ENCODE measurements around the gene LRRC53.

LRRC53 gene, protein sequence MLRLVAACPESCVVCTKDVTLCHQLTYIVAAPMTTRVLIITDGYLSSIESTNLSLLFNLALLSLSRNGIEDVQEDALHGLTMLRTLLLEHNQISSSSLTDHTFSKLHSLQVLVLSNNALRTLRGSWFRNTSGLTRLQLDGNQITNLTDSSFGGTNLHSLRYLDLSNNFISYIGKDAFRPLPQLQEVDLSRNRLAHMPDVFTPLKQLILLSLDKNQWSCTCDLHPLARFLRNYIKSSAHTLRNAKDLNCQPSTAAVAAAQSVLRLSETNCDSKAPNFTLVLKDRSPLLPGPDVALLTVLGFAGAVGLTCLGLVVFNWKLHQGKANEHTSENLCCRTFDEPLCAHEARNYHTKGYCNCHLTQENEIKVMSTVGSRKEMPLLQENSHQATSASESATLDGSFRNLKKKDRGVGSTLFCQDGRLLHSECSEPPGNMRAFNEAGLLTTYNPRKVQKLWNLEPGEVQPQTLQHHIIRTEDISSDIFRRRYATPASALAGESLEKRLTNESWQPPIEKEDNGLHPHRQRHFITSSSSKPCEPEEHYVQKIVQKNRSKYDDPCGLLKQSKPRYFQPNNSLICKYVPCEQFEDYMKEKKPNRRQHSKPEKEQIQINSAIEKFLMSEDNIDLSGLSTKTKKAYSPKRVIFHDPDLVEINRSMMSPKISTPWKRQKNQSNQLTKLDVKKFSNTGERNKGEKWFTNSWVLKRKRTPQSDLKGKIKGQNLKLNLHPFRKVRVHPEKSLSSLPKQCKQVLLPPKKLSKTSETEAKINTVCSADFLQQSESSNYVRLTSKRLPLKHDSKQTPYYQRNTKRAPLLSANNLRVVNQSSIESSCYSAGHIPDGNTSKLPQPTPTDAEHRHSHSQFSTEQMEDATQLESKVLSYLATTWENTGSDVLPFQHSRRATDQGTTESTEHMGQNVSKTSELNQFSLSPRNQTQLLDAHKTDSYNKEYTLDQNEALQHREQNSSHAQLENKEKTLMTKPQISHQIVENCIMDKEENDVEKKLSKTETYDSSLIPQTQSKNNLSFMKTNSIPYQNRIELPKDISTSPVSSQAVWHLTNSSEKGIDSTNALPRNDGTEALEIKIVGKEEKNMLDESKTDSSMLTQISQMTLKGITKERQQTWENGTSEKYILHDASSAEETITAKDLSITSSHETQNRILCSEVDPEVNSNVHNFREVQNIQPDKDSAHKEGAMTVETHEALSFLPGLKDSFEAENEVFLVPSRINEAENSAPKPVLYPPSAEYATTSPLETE

GRCh38 chr1:74512170-74512915 lies at the start of gene LRRC53:
Gene LRRC53, minus strand, starts transcription at chr1:74512611. Its CDS starts 29,262 bp downstream, at chr1:74483349.
- in situ Hi-C loops (cut with MboI; ENCODE audit: low sequenced_read_pairs): no loop called here

DNA sequence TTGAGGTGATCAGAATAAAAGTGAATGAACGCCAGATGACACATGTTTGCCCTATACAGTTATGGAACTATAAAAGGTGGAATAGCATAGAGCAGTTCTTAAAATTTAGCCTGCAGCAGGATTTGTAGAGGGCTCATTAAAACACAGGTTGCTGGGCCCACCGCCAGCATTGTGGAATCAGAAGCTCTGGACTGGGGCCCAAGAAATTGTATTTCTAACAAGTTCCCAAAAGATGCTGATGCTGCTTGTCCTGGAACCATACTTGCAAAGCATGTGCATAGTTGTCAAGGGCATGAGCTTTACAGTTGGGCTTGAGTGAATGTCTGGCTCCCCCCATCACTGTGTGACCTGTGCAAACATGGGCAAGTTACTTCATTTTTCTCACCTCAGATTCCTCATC lies 37.5 kb upstream of the LRRC53 start:
- in situ Hi-C loops (cut with MboI; ENCODE audit: low sequenced_read_pairs): no loop called here

GRCh38 chr1:74548961-74549750 lies 36.7 kb upstream of the LRRC53 start:
- in situ Hi-C loops (cut with MboI; ENCODE audit: low sequenced_read_pairs): no loop called here

DNA sequence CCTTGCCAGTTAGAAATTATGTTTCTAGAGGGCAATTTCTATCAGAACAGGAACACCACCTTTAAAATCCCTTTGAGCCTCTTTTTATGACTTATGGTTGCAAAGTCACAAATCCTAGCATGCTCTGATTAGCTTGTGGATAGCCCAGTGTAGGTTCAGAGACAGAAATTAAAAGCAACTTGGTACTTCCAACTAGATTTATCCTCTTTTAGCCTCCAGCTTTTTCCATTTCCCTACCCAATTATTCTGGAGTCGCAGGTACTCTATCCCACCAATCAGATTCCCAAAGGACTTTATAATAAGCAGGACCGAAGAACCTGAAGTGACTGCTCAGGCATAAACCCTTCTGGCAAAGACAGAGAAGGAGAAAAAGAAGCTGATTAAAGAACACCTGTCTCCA lies 33.4 kb upstream of the LRRC53 start:
- in situ Hi-C loops (cut with MboI; ENCODE audit: low sequenced_read_pairs): no loop called here

- in situ Hi-C loops (cut with MboI; ENCODE audit: low sequenced_read_pairs): no loop called here
Measured at GRCh38 chr1:74534241-74534640, 21.8 kb upstream of the LRRC53 start.

GRCh38 chr1:74531796-74532195 lies 19.4 kb upstream of the LRRC53 start:
- in situ Hi-C loops (cut with MboI; ENCODE audit: low sequenced_read_pairs): no loop called here

GRCh38 chr1:74530892-74531291 lies 18.5 kb upstream of the LRRC53 start:
- in situ Hi-C loops (cut with MboI; ENCODE audit: low sequenced_read_pairs): no loop called here

DNA sequence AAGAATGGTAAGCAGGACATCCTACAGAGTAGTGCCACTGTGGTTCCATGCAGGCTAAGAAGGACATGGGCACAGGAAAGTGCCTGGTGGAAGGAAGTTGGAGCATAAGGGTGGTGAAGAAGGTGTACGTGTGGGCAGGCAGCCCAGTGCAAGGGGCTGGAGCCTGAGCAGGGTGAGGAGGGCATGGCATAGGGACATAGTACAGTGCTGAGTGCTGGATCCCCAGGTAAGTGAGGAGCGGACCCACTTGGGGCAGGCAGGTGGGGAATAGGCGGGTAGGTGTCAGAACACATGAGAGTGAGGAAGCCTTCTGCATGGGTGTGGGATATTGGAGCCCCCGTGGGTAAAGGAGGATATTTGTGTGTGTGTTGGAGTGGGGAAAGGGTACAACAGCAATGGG lies 15.7 kb upstream of the LRRC53 start:
- in situ Hi-C loops (cut with MboI; ENCODE audit: low sequenced_read_pairs): no loop called here

DNA sequence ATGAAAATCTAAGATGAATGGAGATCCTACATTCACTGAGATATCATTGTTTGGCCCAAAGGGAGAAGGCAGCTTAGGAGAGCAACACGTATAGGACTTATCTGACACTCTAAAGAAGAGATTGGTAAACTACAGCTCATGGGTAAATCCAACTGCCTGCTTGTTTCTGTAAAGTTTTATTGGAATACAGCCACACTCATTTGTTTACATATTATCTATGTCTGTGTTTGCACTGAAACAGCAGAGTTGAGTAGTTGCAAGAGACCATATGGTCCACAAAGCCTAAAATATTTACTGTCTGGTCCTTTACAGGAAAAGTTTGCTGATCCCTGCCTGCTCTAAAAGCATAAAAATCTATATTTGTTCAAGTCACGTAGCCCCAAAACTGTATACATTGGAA lies 14.3 kb upstream of the LRRC53 start:
- in situ Hi-C loops (cut with MboI; ENCODE audit: low sequenced_read_pairs): no loop called here

DNA sequence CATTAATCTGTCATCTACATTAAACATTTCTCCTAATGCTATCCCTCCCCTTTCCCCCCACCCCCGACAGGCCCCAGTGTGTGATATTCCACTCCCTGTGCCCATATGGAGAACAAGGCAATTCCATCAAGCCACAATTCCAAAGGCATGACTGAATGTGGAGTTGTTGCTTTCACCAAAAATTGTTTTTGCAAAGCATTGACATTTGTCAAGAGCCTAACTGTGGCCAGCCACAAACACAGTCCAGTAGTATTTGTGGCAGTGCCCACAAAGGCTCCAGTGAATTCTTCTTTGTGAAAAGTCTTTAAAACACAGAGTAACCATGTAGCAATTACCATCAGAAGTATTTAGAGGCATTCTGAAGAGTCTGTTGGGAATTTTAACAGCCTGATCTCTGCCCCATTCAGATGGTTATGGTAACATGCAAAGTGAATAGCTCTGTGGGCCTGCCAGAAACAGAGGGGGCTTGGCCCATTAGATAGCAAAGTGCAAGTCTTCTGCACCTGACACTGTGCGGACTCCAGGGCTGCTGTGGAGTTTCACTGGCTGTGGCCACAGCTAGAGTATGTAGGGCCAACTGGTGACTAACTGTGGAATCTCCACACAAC lies 11.6 kb upstream of the LRRC53 start:
- in situ Hi-C loops (cut with MboI; ENCODE audit: low sequenced_read_pairs): no loop called here

- in situ Hi-C loops (cut with MboI; ENCODE audit: low sequenced_read_pairs): no loop called here
Measured at GRCh38 chr1:74522148-74522547, 9.7 kb upstream of the LRRC53 start.

GRCh38 chr1:74517599-74518051 lies 5.2 kb upstream of the LRRC53 start:
- in situ Hi-C loops (cut with MboI; ENCODE audit: low sequenced_read_pairs): no loop called here

GRCh38 chr1:74513411-74514300 lies 1.2 kb upstream of the LRRC53 start:
- in situ Hi-C loops (cut with MboI; ENCODE audit: low sequenced_read_pairs): no loop called here

DNA sequence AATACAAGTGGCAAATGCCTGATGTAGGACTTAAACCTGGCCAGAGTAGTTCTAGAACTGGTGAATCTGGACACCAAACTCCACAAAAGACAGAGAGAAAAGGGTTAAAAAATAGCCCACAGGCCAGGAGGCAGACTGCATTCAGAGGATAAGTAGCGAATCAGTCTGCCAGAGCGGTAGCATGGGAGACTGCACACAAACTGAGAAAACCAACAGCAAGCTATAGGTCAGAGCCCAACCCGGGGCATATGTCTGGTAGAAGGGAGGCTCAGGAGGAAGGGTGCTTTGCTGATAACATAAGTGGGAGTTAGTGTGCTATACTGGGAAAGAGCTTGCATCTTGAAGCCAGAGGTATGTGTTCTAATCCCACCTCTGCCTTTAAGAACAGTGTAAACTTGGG lies 4.0 kb downstream of the LRRC53 start:
- in situ Hi-C loops (cut with MboI; ENCODE audit: low sequenced_read_pairs): no loop called here

DNA sequence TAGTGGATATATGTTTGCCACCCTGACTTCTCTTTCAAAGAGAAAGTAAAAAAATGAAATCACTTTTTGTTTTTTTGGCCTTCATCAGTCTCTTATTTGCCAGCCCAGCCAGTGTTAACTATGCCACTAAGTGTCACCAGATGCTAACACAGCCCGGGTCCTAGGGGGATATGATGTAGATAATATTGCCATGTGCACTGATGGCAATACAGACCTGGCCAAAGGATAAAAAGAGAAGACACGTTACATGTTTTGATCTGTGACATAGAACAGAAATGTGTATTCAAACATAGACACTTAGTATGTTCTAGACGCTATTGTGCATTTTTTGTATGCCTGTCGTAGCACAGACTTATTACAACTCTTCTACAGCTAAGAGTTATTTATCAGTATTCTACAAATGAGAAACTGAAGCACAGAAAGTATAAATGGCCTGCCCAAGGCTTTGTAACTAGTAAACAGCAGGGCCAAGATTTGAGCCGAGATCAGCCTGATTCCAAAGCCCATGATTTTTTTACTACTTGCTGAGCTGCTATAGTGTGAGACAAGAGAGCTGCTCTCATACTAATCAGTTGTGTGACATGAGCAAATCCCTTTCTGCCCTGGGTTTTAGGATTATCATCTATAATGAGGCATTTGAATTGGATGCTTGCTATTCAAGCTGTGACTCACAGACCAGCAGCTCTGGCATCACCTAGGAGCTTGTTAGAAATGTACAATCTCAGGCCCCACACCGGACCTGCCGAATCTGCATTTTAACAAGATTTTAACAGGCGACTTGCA lies 6.3 kb downstream of the LRRC53 start:
- in situ Hi-C loops (cut with MboI; ENCODE audit: low sequenced_read_pairs): no loop called here

GRCh38 chr1:74504933-74505512 lies 7.4 kb downstream of the LRRC53 start:
- in situ Hi-C loops (cut with MboI; ENCODE audit: low sequenced_read_pairs): no loop called here

Measured in HL-60/S4 treated with phorbol 12-myristate 13-acetate at 8.2 ng/mL for 4 days and 3 days (cell line).